GM18868 (cell line): Measurements from ENCODE around the gene BRI3BP.

Experiments
- ATAC-seq: cut with Tn5 transposase; IDR thresholded peaks from one replicate; pipeline ENCODE4 v1.9.1; 2021; ENCODE audit warnings: mild to moderate bottlenecking, moderate library complexity; ENCODE audit not compliant: unreplicated experiment

Gene BRI3BP

GRCh38 chr12:124993626-124994436 is at the start of gene BRI3BP:
Gene BRI3BP, plus strand, starts transcription at chr12:124993645. Its CDS starts 146 bp downstream, at chr12:124993791.
- ATAC-seq = peak; percentile 50

DNA sequence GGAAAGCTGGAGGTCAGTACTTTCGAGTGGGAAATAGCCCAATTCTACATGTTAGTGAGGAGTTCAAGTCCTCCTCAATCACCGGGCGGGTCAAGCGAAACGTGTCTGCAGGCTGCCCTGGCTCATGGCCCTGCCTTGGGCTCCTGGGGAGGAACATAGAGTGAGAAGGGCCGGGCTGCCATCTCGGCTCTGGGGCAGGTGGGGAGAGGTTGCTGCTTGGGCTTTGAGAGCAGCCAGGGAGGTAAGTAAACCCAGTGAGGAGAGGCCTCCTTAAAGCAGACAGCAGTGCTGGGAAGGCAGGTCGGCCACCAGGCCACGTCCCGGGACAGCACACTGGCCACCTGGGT is 47.0 kb upstream of the BRI3BP start:
- ATAC-seq = no peak

- no peak for ATAC-seq
Measured at GRCh38 chr12:124947013-124947412, 46.4 kb upstream of the BRI3BP start.

GRCh38 chr12:124947561-124948398 is 45.7 kb upstream of the BRI3BP start:
- ATAC-seq = no peak

- ATAC-seq = no peak
Measured at GRCh38 chr12:124949066-124949465, 44.4 kb upstream of the BRI3BP start.

DNA sequence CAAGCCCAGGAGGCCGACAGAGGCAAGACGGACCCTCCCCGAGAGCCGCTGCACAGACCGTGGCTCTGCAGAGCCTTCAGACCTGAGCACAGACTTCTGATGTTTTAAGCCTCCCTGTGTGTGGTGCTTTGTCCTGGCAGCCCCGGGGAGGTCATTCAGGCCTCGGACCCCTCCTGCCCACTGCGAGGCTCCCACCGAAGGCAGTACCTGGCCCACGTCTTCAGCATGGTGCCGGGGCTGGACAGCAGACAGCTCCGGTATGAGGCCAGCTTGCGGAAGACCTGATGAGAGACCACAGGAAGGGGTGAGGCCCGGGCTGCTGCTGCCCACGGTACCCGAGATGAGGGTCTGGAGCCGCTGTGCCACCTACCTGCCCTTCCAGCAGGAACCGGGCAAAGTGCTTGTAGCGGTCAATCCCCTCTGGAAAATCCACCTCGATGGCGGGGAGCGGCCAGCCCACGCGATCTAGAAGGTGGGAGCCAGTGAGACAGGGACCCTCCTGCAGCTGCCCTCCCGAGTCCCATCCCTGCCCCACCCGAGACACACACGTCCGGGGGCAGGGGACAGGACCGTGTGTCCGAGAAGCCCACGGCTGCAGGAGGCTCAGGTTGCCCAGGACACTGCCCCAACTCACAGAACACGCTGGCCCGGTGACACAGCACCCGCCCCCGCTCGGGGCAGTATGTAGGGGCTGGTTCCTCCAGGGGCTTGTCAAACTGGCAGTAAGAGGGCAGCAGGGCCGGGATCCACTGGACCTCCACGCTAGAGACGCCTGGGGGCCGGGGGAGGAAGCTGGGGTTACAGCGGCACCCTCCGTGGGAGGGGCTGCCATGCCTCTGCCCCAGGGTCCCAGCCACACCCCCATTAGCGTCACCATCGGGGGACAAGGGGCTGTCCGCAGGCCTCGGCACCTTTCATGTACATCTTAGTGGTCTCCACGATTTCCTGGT is 43.4 kb upstream of the BRI3BP start:
- ATAC-seq = no peak

DNA sequence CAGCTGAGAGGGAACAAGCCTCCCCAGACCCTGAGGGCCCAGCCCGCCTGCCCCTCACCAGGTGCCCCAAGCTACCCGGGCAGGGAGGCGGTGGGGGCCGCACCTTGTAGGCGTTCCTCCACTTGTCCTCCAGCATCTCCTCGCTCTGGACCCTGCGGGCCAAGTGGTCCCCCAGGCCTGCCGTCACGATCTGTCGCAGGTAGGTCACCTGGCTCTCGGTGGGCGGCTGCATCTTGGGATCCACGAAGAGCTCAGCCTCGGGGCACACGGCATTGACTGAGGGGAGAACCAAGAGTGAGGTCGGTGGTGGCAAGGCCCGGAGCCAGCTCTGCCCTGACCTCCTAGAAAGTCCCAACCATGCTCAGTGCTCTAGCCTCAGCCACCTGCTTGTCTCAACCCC is 41.1 kb upstream of the BRI3BP start:
- no peak for ATAC-seq

- ATAC-seq = no peak
Measured at GRCh38 chr12:124952801-124953200, 40.6 kb upstream of the BRI3BP start.

GRCh38 chr12:124953689-124954405 is 39.6 kb upstream of the BRI3BP start:
- no peak for ATAC-seq

DNA sequence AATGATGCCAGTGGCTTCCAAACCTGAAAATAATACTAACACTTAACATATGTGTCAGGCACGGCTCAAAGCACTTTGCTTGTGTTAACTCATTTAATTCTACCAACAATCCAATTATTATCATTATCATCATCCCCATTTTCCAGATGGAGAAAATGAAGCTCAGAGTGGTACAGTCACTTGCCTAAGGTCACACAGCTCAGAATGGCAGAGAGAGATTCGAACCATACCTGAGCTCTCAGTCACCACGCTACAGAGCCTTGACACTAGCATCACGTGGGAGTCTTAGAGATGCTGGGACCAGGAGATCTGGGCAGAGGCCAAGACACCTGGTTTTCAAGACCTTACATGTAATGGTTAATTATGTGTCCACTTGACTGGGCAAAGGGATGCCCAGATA is 38.7 kb upstream of the BRI3BP start:
- ATAC-seq = no peak

- no peak for ATAC-seq
Measured at GRCh38 chr12:124956571-124956970, 36.9 kb upstream of the BRI3BP start.

- ATAC-seq = no peak
Measured at GRCh38 chr12:124961055-124961454, 32.4 kb upstream of the BRI3BP start.

GRCh38 chr12:124963211-124963610 is 30.2 kb upstream of the BRI3BP start:
- no peak for ATAC-seq

- no peak for ATAC-seq
Measured at GRCh38 chr12:124964251-124964650, 29.2 kb upstream of the BRI3BP start.

GRCh38 chr12:124964836-124965462 is 28.5 kb upstream of the BRI3BP start:
- no peak for ATAC-seq

GRCh38 chr12:124967016-124967739 is 26.3 kb upstream of the BRI3BP start:
- no peak for ATAC-seq

GRCh38 chr12:124968656-124969055 is 24.8 kb upstream of the BRI3BP start:
- ATAC-seq = no peak

- ATAC-seq = no peak
Measured at GRCh38 chr12:124970647-124971402, 22.6 kb upstream of the BRI3BP start.

- no peak for ATAC-seq
Measured at GRCh38 chr12:124971603-124972002, 21.8 kb upstream of the BRI3BP start.
